HEK293 (cell line): ENCODE measurements around the gene UNG.

Experiments
- CTCF ChIA-PET: fragments of 350-600 bp; formaldehyde crosslinking; extraction: SDS; loops from one replicate; lab custom pipeline; 2021; ENCODE audit warnings: antibody characterized with exemption; lab: Yijun Ruan, JAX
- POLR2A ChIA-PET: fragments of 300-600 bp; formaldehyde crosslinking; extraction: SDS; loops from one replicate; lab custom pipeline; 2020; ENCODE audit warnings: antibody characterized with exemption, inconsistent platforms; lab: Yijun Ruan, JAX
- H3K27ac ChIP-seq: fragments of 200-500 bp; sonication (Bioruptor generic); 2 replicates; pipeline ENCODE4 v1.5.1; 2014; ENCODE audit warnings: low read depth, low read length, control low read depth, inconsistent platforms; ENCODE audit errors: extremely low read depth
- H3K36me3 ChIP-seq, 2 experiments: fragments of 200-500 bp in 1 of 2; sonication (Bioruptor generic) in 1 of 2; 1 replicate in 1 of 2; 2 replicates in 1 of 2; pipeline ENCODE4 v1.5.1; 2014 to 2017; ENCODE audit warnings: inconsistent platforms in 2 of 2, low read length in 2 of 2; ENCODE audit not compliant: control insufficient read depth in 2 of 2, insufficient read depth in 1 of 2
- H3K4me1 ChIP-seq: fragments of 200-500 bp; sonication (Bioruptor generic); 2 replicates; pipeline ENCODE4 v1.5.1; 2014; ENCODE audit warnings: mild to moderate bottlenecking, low read length, inconsistent platforms; ENCODE audit not compliant: control insufficient read depth, insufficient read depth
- H3K4me3 ChIP-seq: 2 replicates; pipeline ENCODE4 v1.5.1; 2011; ENCODE audit warnings: low read depth, mild to moderate bottlenecking, control low read depth, low read length, moderate library complexity
- H3K9me3 ChIP-seq: fragments of 200-500 bp; sonication (Bioruptor generic); 2 replicates; pipeline ENCODE4 v1.5.1; 2014; ENCODE audit warnings: low read depth, low read length, inconsistent platforms; ENCODE audit not compliant: control insufficient read depth, insufficient read depth
- EGR2 ChIP-seq: fragments of 450-650 bp; formaldehyde crosslinking; IDR thresholded peaks from 2 replicates; pipeline ENCODE4 v1.5.1; 2016; ENCODE audit warnings: low read depth, missing biosample characterization, missing genetic modification characterization
- KLF1 ChIP-seq: fragments of 450-650 bp; formaldehyde crosslinking; IDR thresholded peaks from 2 replicates; pipeline ENCODE4 v1.5.1; 2016; ENCODE audit warnings: missing biosample characterization, missing genetic modification characterization
- KLF7 ChIP-seq: fragments of 450-650 bp; formaldehyde crosslinking; IDR thresholded peaks from 2 replicates; pipeline ENCODE4 v1.5.1; 2016; ENCODE audit warnings: missing biosample characterization, missing genetic modification characterization, borderline replicate concordance
- OSR2 ChIP-seq: fragments of 450-650 bp; formaldehyde crosslinking; IDR thresholded peaks from 2 replicates; pipeline ENCODE4 v1.5.1; 2016; ENCODE audit warnings: missing biosample characterization, missing genetic modification characterization
- RBAK ChIP-seq: fragments of 450-650 bp; formaldehyde crosslinking; IDR thresholded peaks from 2 replicates; pipeline ENCODE4 v1.5.1; 2016; ENCODE audit warnings: missing biosample characterization, missing genetic modification characterization
- SALL2 ChIP-seq: fragments of 450-650 bp; formaldehyde crosslinking; IDR thresholded peaks from 2 replicates; pipeline ENCODE4 v1.5.0; 2017; ENCODE audit warnings: missing biosample characterization, mild to moderate bottlenecking, missing genetic modification characterization, borderline replicate concordance
- SCRT2 ChIP-seq: fragments of 450-650 bp; formaldehyde crosslinking; IDR thresholded peaks from 2 replicates; pipeline ENCODE4 v1.5.1; 2016; ENCODE audit warnings: missing biosample characterization, missing genetic modification characterization
- SP3 ChIP-seq: fragments of 450-650 bp; formaldehyde crosslinking; IDR thresholded peaks from 2 replicates; pipeline ENCODE4 v1.5.1; 2016; ENCODE audit warnings: missing biosample characterization, missing genetic modification characterization
- WT1 ChIP-seq: fragments of 450-650 bp; formaldehyde crosslinking; IDR thresholded peaks from 2 replicates; pipeline ENCODE4 v1.5.1; 2016; ENCODE audit warnings: missing biosample characterization, missing genetic modification characterization
- YY2 ChIP-seq: fragments of 450-650 bp; formaldehyde crosslinking; IDR thresholded peaks from 2 replicates; pipeline ENCODE4 v1.5.1; 2016; ENCODE audit warnings: missing biosample characterization, missing genetic modification characterization
- ZNF112 ChIP-seq: fragments of 450-650 bp; formaldehyde crosslinking; IDR thresholded peaks from 2 replicates; pipeline ENCODE4 v1.5.0; 2017; ENCODE audit warnings: missing biosample characterization, missing genetic modification characterization
- ZNF114 ChIP-seq: fragments of 450-650 bp; formaldehyde crosslinking; IDR thresholded peaks from 2 replicates; pipeline ENCODE4 v1.5.0; 2017; ENCODE audit warnings: missing biosample characterization, missing genetic modification characterization
- ZNF133 ChIP-seq: fragments of 450-650 bp; formaldehyde crosslinking; IDR thresholded peaks from 2 replicates; pipeline ENCODE4 v1.5.1; 2016; ENCODE audit warnings: missing biosample characterization, missing genetic modification characterization
- ZNF302 ChIP-seq: fragments of 450-650 bp; formaldehyde crosslinking; IDR thresholded peaks from 2 replicates; pipeline ENCODE4 v1.5.1; 2016; ENCODE audit warnings: missing biosample characterization, missing genetic modification characterization, low read depth
- ZNF423 ChIP-seq: fragments of 450-650 bp; formaldehyde crosslinking; IDR thresholded peaks from 2 replicates; pipeline ENCODE4 v1.5.1; 2016; ENCODE audit warnings: missing biosample characterization, missing genetic modification characterization
- ZNF426 ChIP-seq: fragments of 450-650 bp; formaldehyde crosslinking; IDR thresholded peaks from 2 replicates; pipeline ENCODE4 v1.5.1; 2017; ENCODE audit warnings: missing biosample characterization, missing genetic modification characterization, mild to moderate bottlenecking, inconsistent platforms, moderate library complexity
- ZNF48 ChIP-seq: fragments of 450-650 bp; formaldehyde crosslinking; IDR thresholded peaks from 2 replicates; pipeline ENCODE4 v1.5.1; 2016; ENCODE audit warnings: missing biosample characterization, missing genetic modification characterization
- ZNF514 ChIP-seq: fragments of 450-650 bp; formaldehyde crosslinking; IDR thresholded peaks from 2 replicates; pipeline ENCODE4 v1.5.1; 2016; ENCODE audit warnings: missing biosample characterization, missing genetic modification characterization
- ZNF521 ChIP-seq: fragments of 450-650 bp; formaldehyde crosslinking; IDR thresholded peaks from 2 replicates; pipeline ENCODE4 v1.5.1; 2017; ENCODE audit warnings: missing biosample characterization, mild to moderate bottlenecking, missing genetic modification characterization
- ZNF555 ChIP-seq: fragments of 450-650 bp; formaldehyde crosslinking; conservative IDR thresholded peaks from 2 replicates; pipeline ENCODE4 v1.5.1; 2017; ENCODE audit warnings: missing biosample characterization, mild to moderate bottlenecking, missing genetic modification characterization, inconsistent platforms
- ZNF600 ChIP-seq: fragments of 450-650 bp; formaldehyde crosslinking; IDR thresholded peaks from 2 replicates; pipeline ENCODE4 v1.5.1; 2016; ENCODE audit warnings: missing biosample characterization, missing genetic modification characterization
- ZNF670 ChIP-seq: fragments of 450-650 bp; formaldehyde crosslinking; IDR thresholded peaks from 2 replicates; pipeline ENCODE4 v1.5.1; 2016; ENCODE audit warnings: missing biosample characterization, missing genetic modification characterization, low read depth
- TF ChIP-seq, protein P1 (sequence below): fragments of 450-650 bp; formaldehyde crosslinking; IDR thresholded peaks from 2 replicates; pipeline ENCODE4 v1.5.1; 2016; ENCODE audit warnings: missing biosample characterization, missing genetic modification characterization
- TF ChIP-seq, protein P2 (sequence below): fragments of 450-650 bp; IDR thresholded peaks from 2 replicates; pipeline ENCODE4 v1.5.1; 2018; ENCODE audit warnings: missing biosample characterization, mild to moderate bottlenecking, missing genetic modification characterization

UNG gene

DNA sequence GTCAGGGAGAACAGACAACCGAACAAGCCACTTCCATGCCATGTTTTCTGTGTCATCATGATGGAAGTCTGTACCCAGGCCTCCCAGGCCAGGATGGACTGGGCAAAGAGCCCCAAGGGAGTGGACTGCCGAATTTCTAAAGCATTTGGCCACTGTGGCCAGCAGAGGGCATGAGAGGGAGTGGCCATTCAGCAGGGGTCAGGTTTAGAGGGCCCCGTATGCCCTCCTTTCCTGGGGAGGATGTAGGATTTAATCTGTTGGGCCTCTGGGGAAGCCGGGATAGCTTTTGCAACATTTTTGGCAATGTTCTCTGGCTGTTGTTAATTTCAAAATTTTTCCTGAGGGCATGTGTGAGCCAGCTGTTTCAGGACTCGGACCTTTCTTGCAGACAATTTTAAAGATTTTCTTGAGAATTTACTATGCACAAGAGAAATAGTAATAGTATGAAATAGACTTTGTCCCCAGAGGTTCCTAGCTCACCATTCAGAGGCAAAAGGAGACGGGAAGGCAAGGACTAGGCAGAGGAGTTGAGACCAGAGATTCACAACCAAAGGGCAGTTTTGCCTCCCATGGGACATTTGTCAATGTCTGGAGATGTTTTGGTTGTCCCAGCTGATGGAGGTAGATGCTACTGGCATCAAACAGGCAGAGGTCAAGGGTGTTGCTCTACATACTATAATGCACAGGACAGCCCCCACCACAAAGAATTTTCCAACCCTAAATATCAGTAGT, 37.0 kb downstream of the UNG start:
- ChIA-PET POLR2A (interaction anchor here (0.7 kb wide), 1 partner anchor 902 kb away, joined by 3 read pairs; no protein-coding TSS in a partner anchor), CTCF (interaction anchor here (0.6 to 3.0 kb wide), 13 partner anchors 10 to 1567 kb away, joined by 3 to 13 read pairs (median 3); no protein-coding TSS in a partner anchor)
- no peak overlapping the region for H3K4me3 ChIP-seq
- H3K36me3 ChIP-seq, result no peaks in the 10 kb centered on the region
- H3K9me3 ChIP-seq, result no peaks in the 10 kb centered on the region; the same call in 1 of the 2 replicates
- TF ChIP-seq ZNF133, result no peak
- TF ChIP-seq, all 188 proteins: peak for 0
- H3K27ac ChIP-seq, result no peak overlapping the region
- H3K4me1 ChIP-seq, result no peaks in the 10 kb centered on the region

DNA sequence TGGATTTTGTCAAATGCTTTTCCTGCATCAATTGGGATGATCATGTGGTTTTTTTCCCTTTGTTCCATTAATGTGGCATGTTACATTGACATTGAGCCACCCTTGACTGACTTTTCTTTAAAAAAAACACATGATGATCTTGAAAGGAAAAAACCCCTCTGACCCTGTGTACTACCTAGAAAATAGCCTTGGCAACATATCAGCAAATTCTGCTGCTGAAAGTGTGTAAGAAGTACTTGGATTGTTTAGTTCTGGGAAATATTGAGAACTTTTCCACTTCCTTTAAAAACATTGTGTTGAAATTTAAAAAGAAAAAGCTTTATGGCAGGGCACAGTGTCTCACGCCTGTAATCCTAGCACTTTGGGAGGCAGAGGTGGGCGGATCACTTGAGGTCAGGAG, 39.7 kb downstream of the UNG start:
- H3K27ac ChIP-seq, result no peak overlapping the region

GRCh38 chr12:109139360-109139759, 42.0 kb downstream of the UNG start:
- Histone ChIP-seq H3K36me3 (no peaks in the 10 kb centered on the region), H3K4me1 (no peaks in the 10 kb centered on the region), H3K9me3 (no peaks in the 10 kb centered on the region; the same call in 1 of the 2 replicates), H3K27ac (no peak overlapping the region), H3K4me3 (no peak overlapping the region)
- ChIA-PET POLR2A (no interaction called here), CTCF (no interaction called here)
- TF ChIP-seq SCRT2, result no peak
- TF ChIP-seq WT1 (tag by site-specific recombination), result no peak
- TF ChIP-seq ZNF423 (tag by site-specific recombination), result no peak
- TF ChIP-seq ZNF112 (tag by site-specific recombination), result no peak
- no peak for TF ChIP-seq ZNF514 (tag by site-specific recombination)
- no peak for TF ChIP-seq YY2
- no peak for TF ChIP-seq ZNF521 (tag by site-specific recombination)
- TF ChIP-seq SALL2 (tag by site-specific recombination), result no peak
- no peak for TF ChIP-seq ZNF426 (tag by site-specific recombination)
- TF ChIP-seq OSR2 (tag by site-specific recombination), result no peak
- no peak for TF ChIP-seq ZNF114 (tag by site-specific recombination)
- no peak for TF ChIP-seq ZNF48 (tag by site-specific recombination)

More for the DNA sequence above, 39.7 kb downstream of the UNG start:
- Histone ChIP-seq H3K4me1 (no peaks in the 10 kb centered on the region), H3K4me3 (no peak overlapping the region), H3K36me3 (no peaks in the 10 kb centered on the region), H3K9me3 (no peaks in the 10 kb centered on the region; the same call in 1 of the 2 replicates)
- TF ChIP-seq KLF1 (tag by site-specific recombination) (no peak), ZNF670 (tag by site-specific recombination) (no peak), ZNF600 (no peak), ZNF555 (tag by site-specific recombination) (no peak), SALL2 (tag by site-specific recombination) (no peak), EGR2 (tag by site-specific recombination) (no peak), RBAK (tag by site-specific recombination) (no peak), ZNF302 (tag by site-specific recombination) (no peak), SP3 (no peak), KLF7 (tag by site-specific recombination) (no peak)
- TF ChIP-seq, protein P1, sequence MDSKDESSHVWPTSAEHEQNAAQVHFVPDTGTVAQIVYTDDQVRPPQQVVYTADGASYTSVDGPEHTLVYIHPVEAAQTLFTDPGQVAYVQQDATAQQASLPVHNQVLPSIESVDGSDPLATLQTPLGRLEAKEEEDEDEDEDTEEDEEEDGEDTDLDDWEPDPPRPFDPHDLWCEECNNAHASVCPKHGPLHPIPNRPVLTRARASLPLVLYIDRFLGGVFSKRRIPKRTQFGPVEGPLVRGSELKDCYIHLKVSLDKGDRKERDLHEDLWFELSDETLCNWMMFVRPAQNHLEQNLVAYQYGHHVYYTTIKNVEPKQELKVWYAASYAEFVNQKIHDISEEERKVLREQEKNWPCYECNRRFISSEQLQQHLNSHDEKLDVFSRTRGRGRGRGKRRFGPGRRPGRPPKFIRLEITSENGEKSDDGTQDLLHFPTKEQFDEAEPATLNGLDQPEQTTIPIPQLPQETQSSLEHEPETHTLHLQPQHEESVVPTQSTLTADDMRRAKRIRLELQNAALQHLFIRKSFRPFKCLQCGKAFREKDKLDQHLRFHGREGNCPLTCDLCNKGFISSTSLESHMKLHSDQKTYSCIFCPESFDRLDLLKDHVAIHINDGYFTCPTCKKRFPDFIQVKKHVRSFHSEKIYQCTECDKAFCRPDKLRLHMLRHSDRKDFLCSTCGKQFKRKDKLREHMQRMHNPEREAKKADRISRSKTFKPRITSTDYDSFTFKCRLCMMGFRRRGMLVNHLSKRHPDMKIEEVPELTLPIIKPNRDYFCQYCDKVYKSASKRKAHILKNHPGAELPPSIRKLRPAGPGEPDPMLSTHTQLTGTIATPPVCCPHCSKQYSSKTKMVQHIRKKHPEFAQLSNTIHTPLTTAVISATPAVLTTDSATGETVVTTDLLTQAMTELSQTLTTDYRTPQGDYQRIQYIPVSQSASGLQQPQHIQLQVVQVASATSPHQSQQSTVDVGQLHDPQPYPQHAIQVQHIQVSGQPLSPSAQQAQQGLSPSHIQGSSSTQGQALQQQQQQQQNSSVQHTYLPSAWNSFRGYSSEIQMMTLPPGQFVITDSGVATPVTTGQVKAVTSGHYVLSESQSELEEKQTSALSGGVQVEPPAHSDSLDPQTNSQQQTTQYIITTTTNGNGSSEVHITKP, result no peak
- TF ChIP-seq, protein P2, sequence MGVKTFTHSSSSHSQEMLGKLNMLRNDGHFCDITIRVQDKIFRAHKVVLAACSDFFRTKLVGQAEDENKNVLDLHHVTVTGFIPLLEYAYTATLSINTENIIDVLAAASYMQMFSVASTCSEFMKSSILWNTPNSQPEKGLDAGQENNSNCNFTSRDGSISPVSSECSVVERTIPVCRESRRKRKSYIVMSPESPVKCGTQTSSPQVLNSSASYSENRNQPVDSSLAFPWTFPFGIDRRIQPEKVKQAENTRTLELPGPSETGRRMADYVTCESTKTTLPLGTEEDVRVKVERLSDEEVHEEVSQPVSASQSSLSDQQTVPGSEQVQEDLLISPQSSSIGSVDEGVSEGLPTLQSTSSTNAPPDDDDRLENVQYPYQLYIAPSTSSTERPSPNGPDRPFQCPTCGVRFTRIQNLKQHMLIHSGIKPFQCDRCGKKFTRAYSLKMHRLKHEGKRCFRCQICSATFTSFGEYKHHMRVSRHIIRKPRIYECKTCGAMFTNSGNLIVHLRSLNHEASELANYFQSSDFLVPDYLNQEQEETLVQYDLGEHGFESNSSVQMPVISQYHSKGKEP (tag by site-specific recombination), result no peak
- POLR2A ChIA-PET, result interaction anchor here (1.3 kb wide), 1 partner anchor 17 kb away, joined by 3 read pairs; no protein-coding TSS in a partner anchor
- CTCF ChIA-PET, result interaction anchor here (1.7 kb wide), 1 partner anchor 25 kb away, joined by 4 read pairs; no protein-coding TSS in a partner anchor
